ENCODE measurements around the gene TRPM1.

DNA sequence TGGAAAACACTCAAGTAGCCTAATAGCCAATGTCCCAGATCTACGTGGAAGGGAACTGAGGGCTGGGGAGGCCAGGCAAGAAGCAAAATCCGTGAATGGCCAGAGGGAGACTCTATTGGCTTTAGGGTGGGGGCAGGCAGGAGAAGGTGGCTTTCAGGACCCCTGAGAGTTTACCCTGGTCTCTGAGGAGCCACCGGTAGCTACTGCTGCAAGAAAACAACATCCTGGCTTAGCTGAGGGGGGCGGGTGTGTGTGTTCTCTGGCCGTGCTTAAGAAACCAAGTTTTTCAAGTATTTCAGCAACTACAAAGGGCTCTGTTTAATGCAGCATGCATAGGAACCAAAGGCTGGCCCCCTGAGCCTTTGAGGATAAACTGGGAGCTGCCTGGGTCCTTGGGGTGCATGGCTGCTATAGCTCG lies 47.6 kb upstream of the TRPM1 start:
- TF ChIP-seq, protein P1, sequence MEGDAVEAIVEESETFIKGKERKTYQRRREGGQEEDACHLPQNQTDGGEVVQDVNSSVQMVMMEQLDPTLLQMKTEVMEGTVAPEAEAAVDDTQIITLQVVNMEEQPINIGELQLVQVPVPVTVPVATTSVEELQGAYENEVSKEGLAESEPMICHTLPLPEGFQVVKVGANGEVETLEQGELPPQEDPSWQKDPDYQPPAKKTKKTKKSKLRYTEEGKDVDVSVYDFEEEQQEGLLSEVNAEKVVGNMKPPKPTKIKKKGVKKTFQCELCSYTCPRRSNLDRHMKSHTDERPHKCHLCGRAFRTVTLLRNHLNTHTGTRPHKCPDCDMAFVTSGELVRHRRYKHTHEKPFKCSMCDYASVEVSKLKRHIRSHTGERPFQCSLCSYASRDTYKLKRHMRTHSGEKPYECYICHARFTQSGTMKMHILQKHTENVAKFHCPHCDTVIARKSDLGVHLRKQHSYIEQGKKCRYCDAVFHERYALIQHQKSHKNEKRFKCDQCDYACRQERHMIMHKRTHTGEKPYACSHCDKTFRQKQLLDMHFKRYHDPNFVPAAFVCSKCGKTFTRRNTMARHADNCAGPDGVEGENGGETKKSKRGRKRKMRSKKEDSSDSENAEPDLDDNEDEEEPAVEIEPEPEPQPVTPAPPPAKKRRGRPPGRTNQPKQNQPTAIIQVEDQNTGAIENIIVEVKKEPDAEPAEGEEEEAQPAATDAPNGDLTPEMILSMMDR (conservative IDR thresholded peaks at IDR 0.05; ENCODE audit: low read length) = no peak
- TF ChIP-seq EZH2phosphoT487 (IDR thresholded peaks at IDR 0.05; ENCODE audit: borderline replicate concordance, low read depth, low read length) = no peak

All from OCI-LY7 (cell line).